ENCODE data around the gene EDEM3.

Gene EDEM3, protein sequence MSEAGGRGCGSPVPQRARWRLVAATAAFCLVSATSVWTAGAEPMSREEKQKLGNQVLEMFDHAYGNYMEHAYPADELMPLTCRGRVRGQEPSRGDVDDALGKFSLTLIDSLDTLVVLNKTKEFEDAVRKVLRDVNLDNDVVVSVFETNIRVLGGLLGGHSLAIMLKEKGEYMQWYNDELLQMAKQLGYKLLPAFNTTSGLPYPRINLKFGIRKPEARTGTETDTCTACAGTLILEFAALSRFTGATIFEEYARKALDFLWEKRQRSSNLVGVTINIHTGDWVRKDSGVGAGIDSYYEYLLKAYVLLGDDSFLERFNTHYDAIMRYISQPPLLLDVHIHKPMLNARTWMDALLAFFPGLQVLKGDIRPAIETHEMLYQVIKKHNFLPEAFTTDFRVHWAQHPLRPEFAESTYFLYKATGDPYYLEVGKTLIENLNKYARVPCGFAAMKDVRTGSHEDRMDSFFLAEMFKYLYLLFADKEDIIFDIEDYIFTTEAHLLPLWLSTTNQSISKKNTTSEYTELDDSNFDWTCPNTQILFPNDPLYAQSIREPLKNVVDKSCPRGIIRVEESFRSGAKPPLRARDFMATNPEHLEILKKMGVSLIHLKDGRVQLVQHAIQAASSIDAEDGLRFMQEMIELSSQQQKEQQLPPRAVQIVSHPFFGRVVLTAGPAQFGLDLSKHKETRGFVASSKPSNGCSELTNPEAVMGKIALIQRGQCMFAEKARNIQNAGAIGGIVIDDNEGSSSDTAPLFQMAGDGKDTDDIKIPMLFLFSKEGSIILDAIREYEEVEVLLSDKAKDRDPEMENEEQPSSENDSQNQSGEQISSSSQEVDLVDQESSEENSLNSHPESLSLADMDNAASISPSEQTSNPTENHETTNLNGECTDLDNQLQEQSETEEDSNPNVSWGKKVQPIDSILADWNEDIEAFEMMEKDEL

DNA sequence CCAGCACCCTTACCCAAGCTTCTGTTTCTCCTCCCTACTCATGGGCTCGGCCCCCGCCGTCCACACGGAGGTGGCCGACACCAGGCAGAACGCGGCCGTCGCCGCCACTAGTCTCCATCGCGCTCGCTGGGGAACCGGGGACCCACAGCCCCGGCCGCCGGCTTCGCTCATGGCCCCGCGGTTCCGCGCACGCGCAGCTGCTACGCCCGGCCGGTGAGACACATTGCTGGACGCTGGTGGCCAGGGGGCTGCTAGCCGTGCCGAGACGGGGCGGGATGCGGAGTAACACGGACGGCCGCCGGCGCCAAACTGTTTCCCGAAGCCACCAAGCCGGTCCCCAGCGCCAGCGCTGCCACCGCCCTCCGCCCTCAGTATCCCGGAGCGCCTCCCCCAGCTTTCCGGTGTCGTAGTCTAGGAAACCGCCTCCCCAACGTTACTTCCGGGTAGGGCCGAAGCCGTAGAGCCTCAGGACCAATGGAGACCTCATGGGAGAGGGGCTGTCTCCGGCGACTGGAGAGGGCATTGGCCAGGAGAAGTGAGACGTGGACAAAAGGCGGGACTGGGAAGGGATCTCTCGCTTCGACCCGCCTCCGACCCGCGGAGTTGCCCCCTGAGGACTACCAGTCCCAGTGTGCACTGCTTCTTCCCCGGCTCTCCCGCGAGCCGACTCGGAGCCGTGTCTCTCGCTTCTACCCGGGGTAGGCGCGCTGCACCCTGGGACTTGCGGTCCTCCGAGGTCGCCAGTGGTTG is at the start of gene EDEM3:
TSS of gene EDEM3 (minus strand) at position 383 of the 750 bp plus-strand sequence. CDS start at position 171, 212 bp downstream.
- no peaks in the 10 kb centered on the region for H3K9me3 ChIP-seq (ENCODE audit: insufficient read depth, low read depth, low read length)
- peaks cover 17% of the 10 kb centered on the region for H3K27me3 ChIP-seq (ENCODE audit: insufficient read depth, low read length)
- no peak within 1 kb of the TSS for H3K27ac ChIP-seq (ENCODE audit: low read length)
- peak within 1 kb of the TSS; percentile 54; the same call in 1 of the 2 replicates for H3K9ac ChIP-seq (ENCODE audit: low read depth, low read length)
- peak within 1 kb of the TSS; percentile 71 for H3K4me3 ChIP-seq (ENCODE audit: low read length)
- H3K36me3 ChIP-seq (ENCODE audit: insufficient read depth, low read depth, low read length) = no peaks in the 10 kb centered on the region
- peaks cover 6% of the 10 kb centered on the region for H3K4me1 ChIP-seq (ENCODE audit: insufficient read depth, low read length)

DNA sequence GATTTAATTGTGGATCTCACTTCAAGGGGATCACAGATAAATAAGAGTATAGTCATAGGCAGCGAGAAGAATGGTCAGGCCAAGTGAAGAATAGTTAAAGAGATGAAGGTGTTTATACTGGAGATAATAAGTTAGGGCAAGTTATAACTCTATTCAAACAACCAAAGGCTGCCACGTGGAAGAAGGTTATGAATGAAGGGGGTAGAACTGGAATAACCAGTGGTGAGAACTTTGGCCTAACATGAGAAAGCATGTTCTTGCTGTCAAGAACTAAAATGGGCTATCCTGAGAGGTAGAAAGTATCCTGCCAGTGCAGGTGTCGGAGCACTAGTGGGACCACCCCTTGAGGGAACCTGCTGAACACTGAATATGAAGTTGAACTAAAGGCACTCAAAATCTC is 49.6 kb upstream of the EDEM3 start:
- Histone ChIP-seq H3K27ac (ENCODE audit: low read length) (no peak overlapping the region), H3K36me3 (ENCODE audit: insufficient read depth, low read depth, low read length) (peaks cover 6% of the 10 kb centered on the region; the same call in 1 of the 2 replicates), H3K27me3 (ENCODE audit: insufficient read depth, low read length) (no peaks in the 10 kb centered on the region), H3K9me3 (ENCODE audit: insufficient read depth, low read depth, low read length) (no peaks in the 10 kb centered on the region), H3K4me1 (ENCODE audit: insufficient read depth, low read length) (no peaks in the 10 kb centered on the region), H3K9ac (ENCODE audit: low read depth, low read length) (no peak overlapping the region), H3K4me3 (ENCODE audit: low read length) (no peak overlapping the region)

DNA sequence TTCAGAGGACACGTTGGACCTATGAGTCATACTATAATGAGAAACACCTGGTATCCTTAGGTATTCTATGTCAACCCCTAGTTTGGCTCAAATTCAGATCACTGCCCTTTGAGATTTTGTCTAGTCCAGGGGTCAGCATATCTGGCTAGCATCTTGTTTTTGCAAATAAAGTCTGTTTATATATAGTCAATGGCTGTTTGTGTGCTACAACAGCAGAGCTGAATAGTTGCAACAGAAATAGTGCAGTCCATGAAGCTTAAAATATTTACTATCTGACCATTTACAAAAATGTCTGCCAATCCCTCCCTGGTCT is 48.5 kb upstream of the EDEM3 start:
- no peaks in the 10 kb centered on the region for H3K27me3 ChIP-seq (ENCODE audit: insufficient read depth, low read length)
- no peak overlapping the region for H3K9ac ChIP-seq (ENCODE audit: low read depth, low read length)
- no peaks in the 10 kb centered on the region for H3K9me3 ChIP-seq (ENCODE audit: insufficient read depth, low read depth, low read length)
- H3K4me1 ChIP-seq (ENCODE audit: insufficient read depth, low read length) = no peaks in the 10 kb centered on the region
- no peak overlapping the region for H3K27ac ChIP-seq (ENCODE audit: low read length)
- peaks cover 6% of the 10 kb centered on the region; the same call in 1 of the 2 replicates for H3K36me3 ChIP-seq (ENCODE audit: insufficient read depth, low read depth, low read length)
- H3K4me3 ChIP-seq (ENCODE audit: low read length) = no peak overlapping the region

DNA sequence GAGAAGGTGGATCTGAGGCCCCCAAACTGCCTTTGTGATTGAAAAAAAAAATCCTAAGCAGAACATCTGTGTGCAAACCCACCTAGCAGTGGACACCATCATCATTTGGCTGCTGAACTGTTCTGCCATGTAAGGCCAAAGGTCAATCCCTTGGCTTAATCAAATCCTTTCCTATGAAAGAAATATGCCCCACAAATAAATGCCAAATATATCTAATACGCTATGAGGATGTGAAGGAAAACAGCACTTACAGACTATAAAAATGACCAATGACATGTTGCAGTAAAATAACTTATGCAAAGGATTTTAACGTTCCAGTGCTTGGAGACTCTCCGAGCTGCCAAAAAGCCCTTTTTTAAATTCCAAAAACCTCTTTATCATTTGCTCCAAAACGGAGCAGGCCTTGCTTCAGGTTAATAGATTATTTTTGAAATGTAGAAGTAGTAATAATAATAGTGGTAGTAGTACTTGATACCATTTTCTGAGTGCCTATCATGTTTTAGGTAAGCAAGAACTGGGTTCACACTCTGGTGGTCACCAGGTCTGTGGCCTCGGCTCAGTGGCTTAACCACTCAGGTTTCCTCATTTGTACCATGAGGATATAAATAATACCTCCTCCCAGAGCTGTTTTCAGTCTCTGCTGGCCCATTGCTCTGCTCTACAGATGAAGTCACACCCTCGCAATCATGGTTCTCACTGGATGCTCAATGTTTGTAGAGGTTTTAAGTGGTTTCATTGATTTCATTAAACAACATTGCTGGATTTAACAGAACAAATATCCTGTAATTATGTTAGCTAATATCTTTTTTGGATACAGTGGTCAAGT is 47.9 kb upstream of the EDEM3 start:
- Histone ChIP-seq H3K9ac (ENCODE audit: low read depth, low read length) (no peak overlapping the region), H3K27ac (ENCODE audit: low read length) (no peak overlapping the region), H3K36me3 (ENCODE audit: insufficient read depth, low read depth, low read length) (peaks cover 6% of the 10 kb centered on the region; the same call in 1 of the 2 replicates), H3K9me3 (ENCODE audit: insufficient read depth, low read depth, low read length) (no peaks in the 10 kb centered on the region), H3K27me3 (ENCODE audit: insufficient read depth, low read length) (no peaks in the 10 kb centered on the region), H3K4me1 (ENCODE audit: insufficient read depth, low read length) (no peaks in the 10 kb centered on the region), H3K4me3 (ENCODE audit: low read length) (no peak overlapping the region)

DNA sequence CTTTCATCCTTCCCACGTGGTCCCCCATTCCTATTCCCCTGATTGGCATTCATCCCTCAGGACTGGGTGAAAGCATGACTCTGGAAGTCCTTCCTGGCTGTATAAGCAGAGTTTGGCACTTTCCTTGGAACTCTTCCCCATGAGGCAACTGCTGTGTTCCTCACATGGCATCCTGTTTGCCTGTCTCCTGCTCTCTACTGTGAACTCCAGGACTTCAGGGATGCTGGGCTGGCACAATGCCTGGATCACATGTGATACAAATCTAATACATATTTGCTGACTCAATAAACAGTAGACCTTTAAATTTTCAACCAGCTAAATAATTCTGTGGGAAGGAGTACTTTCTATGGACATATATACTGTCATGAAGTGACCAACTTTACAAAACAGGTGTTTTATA is 46.8 kb upstream of the EDEM3 start:
- Histone ChIP-seq H3K9me3 (ENCODE audit: insufficient read depth, low read depth, low read length) (no peaks in the 10 kb centered on the region), H3K4me3 (ENCODE audit: low read length) (no peak overlapping the region), H3K36me3 (ENCODE audit: insufficient read depth, low read depth, low read length) (peaks cover 6% of the 10 kb centered on the region; the same call in 1 of the 2 replicates), H3K27me3 (ENCODE audit: insufficient read depth, low read length) (no peaks in the 10 kb centered on the region), H3K9ac (ENCODE audit: low read depth, low read length) (no peak overlapping the region), H3K4me1 (ENCODE audit: insufficient read depth, low read length) (no peaks in the 10 kb centered on the region), H3K27ac (ENCODE audit: low read length) (no peak overlapping the region)

DNA sequence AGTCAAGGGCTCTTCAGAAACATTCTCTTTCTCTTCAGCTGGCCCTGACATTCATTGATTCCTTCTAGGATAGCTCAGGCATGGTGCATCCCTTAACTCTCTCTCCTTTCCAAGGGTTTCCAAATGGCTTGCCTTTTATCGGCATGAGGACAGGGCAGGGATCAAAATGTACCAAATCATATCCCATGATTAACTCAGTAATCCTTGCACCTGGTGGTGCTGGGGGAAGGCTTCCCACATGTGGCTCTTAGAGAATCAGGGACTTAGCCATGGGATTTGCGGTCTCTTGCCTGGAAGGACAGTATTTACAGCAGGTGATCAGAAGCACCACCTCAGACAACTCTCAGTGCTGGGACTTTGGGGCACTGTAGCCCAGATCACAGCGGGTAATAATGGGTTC is 46.2 kb upstream of the EDEM3 start:
- Histone ChIP-seq H3K36me3 (ENCODE audit: insufficient read depth, low read depth, low read length) (peaks cover 6% of the 10 kb centered on the region; the same call in 1 of the 2 replicates), H3K9ac (ENCODE audit: low read depth, low read length) (no peak overlapping the region)

DNA sequence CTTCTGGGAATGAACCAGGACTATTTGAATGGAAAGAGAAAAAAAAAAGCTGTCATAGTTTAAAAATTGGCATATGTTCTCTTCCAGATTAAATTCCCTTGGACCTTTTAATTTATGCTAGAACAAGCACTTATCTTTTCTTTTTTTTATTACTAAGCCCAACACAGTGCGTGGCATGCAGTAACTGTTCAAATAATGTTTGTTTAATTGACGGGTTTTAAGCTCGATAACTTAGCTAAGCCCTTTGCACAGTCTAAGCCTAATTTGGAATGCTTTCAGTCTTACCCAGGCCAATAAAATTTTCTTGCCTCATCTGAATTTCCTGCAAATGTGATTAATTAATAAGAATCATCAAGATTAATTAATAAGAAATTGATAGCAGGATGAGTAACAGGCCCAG is 39.3 kb upstream of the EDEM3 start:
- Histone ChIP-seq H3K9ac (ENCODE audit: low read depth, low read length) (no peak overlapping the region), H3K27me3 (ENCODE audit: insufficient read depth, low read length) (no peaks in the 10 kb centered on the region), H3K36me3 (ENCODE audit: insufficient read depth, low read depth, low read length) (no peaks in the 10 kb centered on the region), H3K9me3 (ENCODE audit: insufficient read depth, low read depth, low read length) (no peaks in the 10 kb centered on the region), H3K27ac (ENCODE audit: low read length) (no peak overlapping the region), H3K4me1 (ENCODE audit: insufficient read depth, low read length) (0 out of 2 replicates have a peak, but pooled peaks cover 2% of the 10 kb centered on the region), H3K4me3 (ENCODE audit: low read length) (no peak overlapping the region)

More for the DNA sequence above, 46.2 kb upstream of the EDEM3 start:
- no peak overlapping the region for H3K4me3 ChIP-seq (ENCODE audit: low read length)
- no peaks in the 10 kb centered on the region for H3K27me3 ChIP-seq (ENCODE audit: insufficient read depth, low read length)
- no peaks in the 10 kb centered on the region for H3K4me1 ChIP-seq (ENCODE audit: insufficient read depth, low read length)
- H3K9me3 ChIP-seq (ENCODE audit: insufficient read depth, low read depth, low read length) = no peaks in the 10 kb centered on the region
- no peak overlapping the region for H3K27ac ChIP-seq (ENCODE audit: low read length)

DNA sequence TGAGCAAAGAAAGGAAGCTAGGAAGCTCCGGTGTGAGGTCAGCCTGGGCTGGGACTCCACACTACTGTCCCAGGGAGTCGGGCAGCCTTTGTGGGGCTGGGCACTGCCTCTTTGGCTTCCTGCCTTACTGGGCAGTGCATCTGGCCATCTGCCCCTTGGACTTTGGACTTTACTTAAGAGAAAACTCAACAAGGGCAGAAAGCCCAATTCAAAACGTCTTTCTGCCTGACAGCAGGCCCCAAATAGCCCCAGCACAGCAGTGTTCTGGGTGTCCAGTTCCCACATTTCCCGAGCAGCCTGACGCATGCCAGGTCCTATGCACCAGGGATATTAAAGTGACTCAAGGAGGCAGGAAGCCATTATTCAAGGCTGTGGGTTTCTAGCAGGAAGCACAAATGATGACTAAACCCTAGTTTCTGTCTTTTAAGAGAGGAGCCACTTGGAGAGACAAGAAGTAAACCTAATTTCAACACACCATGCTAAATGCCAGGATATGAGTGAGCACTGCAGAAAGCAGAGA is 37.9 kb upstream of the EDEM3 start:
- H3K4me3 ChIP-seq (ENCODE audit: low read length) = no peak overlapping the region
- H3K4me1 ChIP-seq (ENCODE audit: insufficient read depth, low read length) = 0 out of 2 replicates have a peak, but pooled peaks cover 2% of the 10 kb centered on the region
- no peaks in the 10 kb centered on the region for H3K9me3 ChIP-seq (ENCODE audit: insufficient read depth, low read depth, low read length)
- no peaks in the 10 kb centered on the region for H3K27me3 ChIP-seq (ENCODE audit: insufficient read depth, low read length)
- H3K27ac ChIP-seq (ENCODE audit: low read length) = no peak overlapping the region
- H3K36me3 ChIP-seq (ENCODE audit: insufficient read depth, low read depth, low read length) = no peaks in the 10 kb centered on the region
- H3K9ac ChIP-seq (ENCODE audit: low read depth, low read length) = no peak overlapping the region

DNA sequence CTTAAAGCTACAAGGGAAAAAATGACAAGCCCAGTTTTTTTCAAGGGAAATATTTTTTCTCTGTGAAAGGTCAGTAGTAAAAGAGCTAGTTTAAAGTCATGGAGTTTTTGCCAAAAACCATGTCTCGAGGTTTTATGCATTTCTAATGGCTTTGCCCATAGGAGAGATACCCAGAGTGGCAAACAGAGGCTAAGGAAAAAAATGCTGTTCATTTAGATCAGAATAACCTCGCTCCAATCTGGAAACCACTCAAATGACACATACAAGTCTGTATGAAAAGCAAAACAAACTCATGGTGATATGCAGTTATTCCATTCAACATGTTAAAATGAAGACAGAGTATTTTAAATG is 36.9 kb upstream of the EDEM3 start:
- no peak overlapping the region for H3K4me3 ChIP-seq (ENCODE audit: low read length)
- no peaks in the 10 kb centered on the region for H3K36me3 ChIP-seq (ENCODE audit: insufficient read depth, low read depth, low read length)
- no peak overlapping the region for H3K27ac ChIP-seq (ENCODE audit: low read length)
- H3K27me3 ChIP-seq (ENCODE audit: insufficient read depth, low read length) = no peaks in the 10 kb centered on the region
- H3K9me3 ChIP-seq (ENCODE audit: insufficient read depth, low read depth, low read length) = no peaks in the 10 kb centered on the region
- 0 out of 2 replicates have a peak, but pooled peaks cover 2% of the 10 kb centered on the region for H3K4me1 ChIP-seq (ENCODE audit: insufficient read depth, low read length)
- H3K9ac ChIP-seq (ENCODE audit: low read depth, low read length) = no peak overlapping the region

DNA sequence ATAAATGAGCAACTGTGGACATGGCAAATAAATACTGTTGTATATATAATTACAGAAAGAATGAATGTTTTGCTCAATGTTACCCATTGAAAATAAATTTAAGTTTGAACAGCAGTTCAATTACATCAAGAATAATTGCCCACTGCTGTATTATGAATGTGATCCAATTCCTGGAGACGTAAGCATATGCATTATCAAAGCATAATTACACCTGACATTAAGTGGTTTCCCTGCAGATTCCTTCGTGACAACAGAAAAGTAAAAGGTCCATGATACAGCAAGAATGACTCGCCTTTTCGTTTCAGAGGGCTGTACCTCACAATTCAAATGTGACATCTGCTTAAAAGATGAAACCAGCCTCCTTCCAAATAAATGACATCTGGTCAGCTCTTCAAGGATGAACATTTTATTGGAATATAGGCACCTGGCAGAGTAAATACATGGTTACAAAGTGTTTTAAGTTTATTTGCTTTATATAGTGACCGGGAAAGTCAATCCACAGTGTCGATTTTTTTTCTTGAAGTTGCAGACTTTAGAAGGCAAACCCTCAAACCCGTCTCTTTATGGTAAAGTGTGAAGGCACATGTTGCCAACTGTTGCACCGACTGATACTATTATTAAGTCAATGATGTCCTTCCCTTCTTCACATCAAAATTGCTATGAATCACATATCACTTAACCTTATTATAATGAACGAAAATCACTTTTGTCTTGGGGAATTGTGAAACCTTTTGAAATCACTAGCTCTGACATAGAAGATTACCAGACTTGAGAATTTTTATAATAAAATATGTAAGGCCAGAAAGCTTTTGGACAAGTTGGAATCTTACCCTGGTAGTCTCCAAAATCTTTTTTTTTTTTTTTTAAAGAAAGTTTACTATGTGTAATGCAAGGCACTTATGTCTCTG is 36.2 kb upstream of the EDEM3 start:
- 0 out of 2 replicates have a peak, but pooled peaks cover 2% of the 10 kb centered on the region for H3K4me1 ChIP-seq (ENCODE audit: insufficient read depth, low read length)
- H3K36me3 ChIP-seq (ENCODE audit: insufficient read depth, low read depth, low read length) = no peaks in the 10 kb centered on the region
- H3K9me3 ChIP-seq (ENCODE audit: insufficient read depth, low read depth, low read length) = no peaks in the 10 kb centered on the region
- H3K27me3 ChIP-seq (ENCODE audit: insufficient read depth, low read length) = no peaks in the 10 kb centered on the region
- no peak overlapping the region for H3K9ac ChIP-seq (ENCODE audit: low read depth, low read length)
- H3K27ac ChIP-seq (ENCODE audit: low read length) = no peak overlapping the region
- H3K4me3 ChIP-seq (ENCODE audit: low read length) = no peak overlapping the region
